Measurements from ENCODE around the gene KCNJ9.

Gene KCNJ9

GRCh38 chr1:160137216-160137862 lies 56.0 kb downstream of the KCNJ9 start:
- DNase-seq (ENCODE audit: low spot score), result no peak
- in situ Hi-C loops (cut with MboI; ENCODE audit: low pct_unique_long_range_greater_than_20kb, low sequenced_read_pairs, unreplicated experiment), result no loop called here
- TF ChIP-seq CTCF (IDR thresholded peaks at IDR 0.05; ENCODE audit: extremely low read depth, insufficient read depth, missing control alignments), result no peak

- no peak for TF ChIP-seq CTCF (IDR thresholded peaks at IDR 0.05; ENCODE audit: extremely low read depth, insufficient read depth, missing control alignments)
- DNase-seq (ENCODE audit: low spot score), result no peak
- in situ Hi-C loops (cut with MboI; ENCODE audit: low pct_unique_long_range_greater_than_20kb, low sequenced_read_pairs, unreplicated experiment), result no loop called here
Measured at GRCh38 chr1:160139840-160140239, 58.5 kb downstream of the KCNJ9 start.
